Upper lobe of left lung (tissue), 6 donors: ENCODE results near the gene BCAS1. TPM values are rescaled to one million over a fixed set of nuclear protein-coding genes. Genes with fewer than 3 reads are reported as not detected.

Source experiments
- ATAC-seq, 2 donors: fragments of 200-7000 bp; cut with Tn5 transposase; one replicate each; pipeline ENCODE4 v1.9.1; 2022; ENCODE audit warnings: mild to moderate bottlenecking in 2 of 2, moderate library complexity in 2 of 2; ENCODE audit not compliant: low FRiP score in 2 of 2
- DNase-seq, 2 donors: peaks; one replicate each; pipeline ENCODE4 v3.0.0-alpha.2; 2019 to 2020
- H3K27ac ChIP-seq, 4 donors: fragments of 200-600 bp; sonication (generic); one replicate each; pipeline ENCODE4 v1.5.1; 2016 to 2019
- H3K27me3 ChIP-seq, 4 donors: fragments of 200-600 bp; sonication (generic); one replicate each; pipeline ENCODE4 v1.5.1; 2017 to 2019
- H3K36me3 ChIP-seq, 4 donors: fragments of 200-600 bp; sonication (generic); one replicate each; pipeline ENCODE4 v1.5.1; 2016 to 2019
- H3K4me1 ChIP-seq, 4 donors: fragments of 200-600 bp; sonication (generic); one replicate each; pipeline ENCODE4 v1.5.1; 2018 to 2019
- H3K4me3 ChIP-seq, 4 donors: fragments of 200-600 bp; sonication (generic); one replicate each; pipeline ENCODE4 v1.5.1; 2017 to 2019; ENCODE audit warnings: mild to moderate bottlenecking in 2 of 4, moderate library complexity in 1 of 4
- H3K9me3 ChIP-seq, 4 donors: fragments of 200-600 bp; sonication (generic); one replicate each; pipeline ENCODE4 v1.5.1; 2018 to 2019
- CTCF ChIP-seq, 6 experiments: fragments of 450-650 bp in 4 of 6; fragments of 200-600 bp in 2 of 6; sonication (generic) in 2 of 6; IDR thresholded peaks; one replicate each; pipeline ENCODE4 v1.5.1; 2016 to 2019; ENCODE audit warnings: antibody characterized with exemption in 6 of 6
- EP300 ChIP-seq, 4 donors: sonication (generic); formaldehyde crosslinking; IDR thresholded peaks; one replicate each; pipeline ENCODE4 v1.5.1; 2017; ENCODE audit warnings: antibody characterized with exemption in 4 of 4, control low read depth in 2 of 4
- POLR2A ChIP-seq, 4 donors: fragments of 450-650 bp; IDR thresholded peaks; one replicate each; pipeline ENCODE4 v1.5.1; 2016 to 2017; ENCODE audit warnings: antibody characterized with exemption in 4 of 4, mild to moderate bottlenecking in 2 of 4
- POLR2AphosphoS5 ChIP-seq, 2 donors: sonication (generic); formaldehyde crosslinking; IDR thresholded peaks; one replicate each; pipeline ENCODE4 v1.5.1; 2017; ENCODE audit warnings: antibody characterized with exemption in 2 of 2
- WGBS, 2 donors: methylation state at CpG; one replicate each; pipeline ENCODE4 v1.1.5; 2017 to 2018; 5-methylcytosine and 5-hydroxymethylcytosine counted together
- total RNA-seq, 6 donors: library from RNA; depleted of rRNA in 4 of 6; stranded (reverse); fragments of >200 nt in 4 of 6; gene quantifications; one replicate each; pipeline versions ENCODE4 v1.1.0 to v1.2.1, GENCODE V29; 2016 to 2021
- donor health status: DM: no; HTN: no; CAD: no; lungs with moderate emphysema.
- donor health status: DM: no; HTN: yes; CAD: no; lungs with severe emphysema.

The BCAS1 gene
- total RNA-seq, 6 donors from 2014 or later: 0.74 to 11.2 (median 1.3) TPM

DNA sequence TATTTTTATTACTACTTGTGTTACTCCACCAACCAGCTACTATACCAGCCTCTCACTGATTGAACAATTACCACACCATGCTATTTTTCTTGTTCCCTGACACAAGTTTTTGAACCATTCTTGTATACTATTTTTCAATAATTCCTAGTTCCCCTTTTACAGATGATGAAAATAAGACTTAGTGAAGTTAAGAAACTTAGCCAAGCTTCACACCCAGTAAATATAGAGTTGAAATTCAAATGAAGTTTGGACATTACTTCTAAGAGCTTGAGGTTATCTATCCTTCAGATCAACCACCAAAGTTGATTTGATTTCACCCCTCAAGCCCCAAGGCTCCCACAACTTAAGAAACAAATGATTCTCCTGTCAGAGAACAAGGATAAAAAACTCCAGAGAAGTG, 13.1 kb upstream of the BCAS1 start:
- DNase-seq (no peak), ATAC-seq (no peak)
- Histone ChIP-seq H3K36me3 (no peaks in the 10 kb centered on the region), H3K27me3 (no peaks in the 10 kb centered on the region), H3K27ac (no peak overlapping the region), H3K4me1 (peaks cover 0 to 4% (median 1%) of the 10 kb centered on the region in 4 donors), H3K9me3 (no peaks in the 10 kb centered on the region), H3K4me3 (no peak overlapping the region)
- no peak for TF ChIP-seq EP300 (IDR thresholded peaks at IDR 0.05)
- TF ChIP-seq POLR2AphosphoS5 (IDR thresholded peaks at IDR 0.05): no peak
- no peak for TF ChIP-seq POLR2A (IDR thresholded peaks at IDR 0.05)
- TF ChIP-seq CTCF (IDR thresholded peaks at IDR 0.05): no peak

DNA sequence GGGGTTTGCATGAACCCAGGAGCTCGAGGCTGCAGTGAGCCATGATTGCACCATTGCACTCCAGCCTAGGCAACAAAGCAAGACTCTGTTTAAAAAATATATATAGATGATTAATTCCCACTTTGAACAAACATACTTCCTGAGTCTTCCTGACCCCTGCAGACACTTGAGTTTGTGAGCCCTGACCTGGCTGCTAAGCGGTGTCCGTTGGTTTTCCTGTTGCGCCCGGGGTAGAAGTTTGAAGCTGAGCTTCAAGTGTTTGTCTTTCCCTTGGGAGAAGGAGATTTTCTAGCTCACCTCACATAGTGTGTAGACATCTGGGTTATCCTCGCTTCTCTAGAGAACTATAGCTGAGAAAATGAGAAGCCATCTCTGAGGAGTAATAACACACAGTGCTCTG, 11.7 kb upstream of the BCAS1 start:
- Histone ChIP-seq H3K27ac (no peak overlapping the region), H3K4me3 (no peak overlapping the region), H3K36me3 (no peaks in the 10 kb centered on the region), H3K4me1 (peaks cover 0 to 7% (median 1%) of the 10 kb centered on the region in 4 donors), H3K27me3 (no peaks in the 10 kb centered on the region), H3K9me3 (no peaks in the 10 kb centered on the region)
- no peak for DNase-seq
- 25 to 35% methylated on average over 6 of the region's 6 CpGs for WGBS, 2 donors
- TF ChIP-seq POLR2A (IDR thresholded peaks at IDR 0.05) (no peak), POLR2AphosphoS5 (IDR thresholded peaks at IDR 0.05) (no peak), EP300 (IDR thresholded peaks at IDR 0.05) (no peak), CTCF (IDR thresholded peaks at IDR 0.05) (no peak)
- no peak for ATAC-seq

DNA sequence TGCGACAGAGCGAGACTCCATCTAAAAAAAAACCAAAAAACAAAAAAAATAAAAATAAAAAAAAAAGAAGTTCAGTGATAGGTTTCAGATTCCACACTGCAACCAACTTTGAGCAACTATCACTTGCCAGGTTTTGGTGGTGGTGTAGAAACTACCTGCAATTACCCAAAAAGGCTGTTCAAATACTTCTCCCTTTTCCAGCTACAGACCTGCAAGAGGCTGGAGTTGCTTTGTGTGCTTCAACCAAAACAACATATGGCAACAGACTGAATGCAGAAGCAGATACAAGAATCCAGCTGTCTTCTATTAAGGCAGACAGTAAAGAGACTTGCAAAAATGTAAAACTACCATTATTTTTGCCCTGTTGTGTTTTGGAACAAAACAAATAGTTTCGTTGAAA, 9.3 kb upstream of the BCAS1 start:
- Histone ChIP-seq H3K4me3 (no peak overlapping the region), H3K9me3 (no peaks in the 10 kb centered on the region), H3K27ac (no peak overlapping the region), H3K36me3 (no peaks in the 10 kb centered on the region), H3K27me3 (no peaks in the 10 kb centered on the region), H3K4me1 (peaks cover 0 to 7% (median 0%) of the 10 kb centered on the region in 4 donors)
- TF ChIP-seq POLR2AphosphoS5 (IDR thresholded peaks at IDR 0.05) (no peak), CTCF (IDR thresholded peaks at IDR 0.05) (no peak), EP300 (IDR thresholded peaks at IDR 0.05) (no peak), POLR2A (IDR thresholded peaks at IDR 0.05) (no peak)
- ATAC-seq (no peak), DNase-seq (no peak)
- 65 to 68% methylated on average over 3 of the region's 3 CpGs for WGBS, 2 donors

GRCh38 chr20:54078296-54078984, 8.0 kb upstream of the BCAS1 start:
- no peak overlapping the region for H3K27ac ChIP-seq
- 44 to 57% methylated on average over 7 of the region's 7 CpGs for WGBS, 2 donors
- no peak for ATAC-seq

More at GRCh38 chr20:54078296-54078984, 8.0 kb upstream of the BCAS1 start:
- H3K4me3 ChIP-seq: no peak overlapping the region
- no peak for DNase-seq
- H3K4me1 ChIP-seq: peaks cover 0 to 7% (median 0%) of the 10 kb centered on the region in 4 donors
- no peaks in the 10 kb centered on the region for H3K36me3 ChIP-seq
- no peaks in the 10 kb centered on the region for H3K27me3 ChIP-seq
- H3K9me3 ChIP-seq: no peaks in the 10 kb centered on the region
- no peak for TF ChIP-seq CTCF (IDR thresholded peaks at IDR 0.05)
- TF ChIP-seq POLR2AphosphoS5 (IDR thresholded peaks at IDR 0.05): no peak
- TF ChIP-seq EP300 (IDR thresholded peaks at IDR 0.05): no peak
- no peak for TF ChIP-seq POLR2A (IDR thresholded peaks at IDR 0.05)
